Coronary artery (tissue), 2 donors: ENCODE data around the gene ZNF865.
A peak's percentile ranks its signal among the peaks of the same experiment; 100 is the strongest.

Experiments used
- DNase-seq: peaks from one replicate; pipeline ENCODE4 v3.0.0-alpha.2; 2017; ENCODE audit warnings: low spot score
- H3K27ac ChIP-seq, 2 donors: fragments of 200-600 bp; sonication (generic); one replicate each; pipeline ENCODE4 v1.5.1; 2016 to 2019
- H3K4me3 ChIP-seq: fragments of 200-600 bp; sonication (generic); 2 replicates; pipeline ENCODE4 v1.5.1; 2016; ENCODE audit warnings: mild to moderate bottlenecking, moderate library complexity
- CTCF ChIP-seq: fragments of 200-600 bp; sonication (generic); IDR thresholded peaks from one replicate; pipeline ENCODE4 v1.5.1; 2019; ENCODE audit warnings: antibody characterized with exemption

Gene ZNF865

DNA sequence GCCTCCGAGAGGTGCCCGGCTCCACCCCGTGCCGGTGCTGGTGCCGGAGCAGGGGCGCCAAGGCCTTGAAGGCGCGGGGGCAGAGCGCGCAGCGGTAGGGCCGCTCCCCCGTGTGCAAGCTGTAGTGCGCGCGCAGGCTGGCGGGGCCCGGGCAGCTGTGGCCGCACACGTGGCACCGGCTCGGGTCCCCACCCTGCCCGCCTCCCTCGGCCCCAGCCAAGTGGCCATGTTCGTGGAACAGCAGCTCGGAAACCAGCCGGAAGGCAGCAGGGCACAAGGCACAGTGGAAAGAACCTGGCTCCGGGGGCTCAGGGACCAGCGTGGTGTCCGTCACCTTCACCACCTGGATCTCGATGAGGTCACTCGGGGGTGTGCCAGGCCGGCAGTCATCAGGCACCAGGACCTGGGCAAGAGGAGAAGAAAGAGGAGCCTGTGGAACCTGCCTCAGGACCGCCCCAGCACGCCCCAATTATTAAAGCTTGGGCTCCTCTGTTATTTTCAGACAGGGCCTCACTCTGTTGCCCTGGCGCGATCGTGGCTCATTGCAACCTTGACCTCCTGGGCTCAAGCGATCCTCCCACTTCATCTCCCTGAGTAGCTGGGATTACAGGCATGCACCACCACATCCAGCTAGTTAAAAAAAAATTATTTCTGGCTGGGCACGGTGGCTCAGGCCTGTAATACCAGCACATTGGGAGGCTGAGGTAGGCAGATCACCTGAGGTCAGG, 17.0 kb downstream of the ZNF865 start:
- no peak overlapping the region for H3K27ac ChIP-seq
- no peak for DNase-seq
- TF ChIP-seq CTCF = no peak
- no peak overlapping the region for H3K4me3 ChIP-seq

DNA sequence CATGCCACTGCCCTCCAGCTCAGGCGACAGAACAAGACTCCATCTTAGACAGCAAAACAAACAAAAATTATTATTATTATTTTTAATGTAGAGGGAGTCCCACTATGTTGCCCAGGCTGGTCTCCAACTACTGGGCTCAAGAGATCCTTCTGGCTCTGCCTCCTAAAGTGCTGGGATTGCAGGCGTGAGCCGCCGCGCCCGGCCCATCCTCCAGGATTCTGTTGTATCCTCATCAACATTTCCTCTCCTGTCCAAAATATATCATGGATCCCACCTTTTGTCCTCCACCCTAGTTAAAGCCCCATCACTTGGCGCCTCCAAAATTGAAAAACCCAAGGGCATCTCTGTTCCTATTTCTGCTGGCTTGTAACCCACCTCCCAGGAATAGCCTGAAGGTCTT, 17.7 kb downstream of the ZNF865 start:
- Histone ChIP-seq H3K27ac (peak overlapping the region in 1 of 2 donors; percentile 99), H3K4me3 (no peak overlapping the region)
- DNase-seq = no peak
- TF ChIP-seq CTCF = no peak

- DNase-seq = no peak
- TF ChIP-seq CTCF = no peak
- peak overlapping the region; percentile 94 to 99 for H3K27ac ChIP-seq
- H3K4me3 ChIP-seq = peak overlapping the region; percentile 84
These were observed 18.1 kb downstream of the ZNF865 start for GRCh38 chr19:55623561-55623960.

DNA sequence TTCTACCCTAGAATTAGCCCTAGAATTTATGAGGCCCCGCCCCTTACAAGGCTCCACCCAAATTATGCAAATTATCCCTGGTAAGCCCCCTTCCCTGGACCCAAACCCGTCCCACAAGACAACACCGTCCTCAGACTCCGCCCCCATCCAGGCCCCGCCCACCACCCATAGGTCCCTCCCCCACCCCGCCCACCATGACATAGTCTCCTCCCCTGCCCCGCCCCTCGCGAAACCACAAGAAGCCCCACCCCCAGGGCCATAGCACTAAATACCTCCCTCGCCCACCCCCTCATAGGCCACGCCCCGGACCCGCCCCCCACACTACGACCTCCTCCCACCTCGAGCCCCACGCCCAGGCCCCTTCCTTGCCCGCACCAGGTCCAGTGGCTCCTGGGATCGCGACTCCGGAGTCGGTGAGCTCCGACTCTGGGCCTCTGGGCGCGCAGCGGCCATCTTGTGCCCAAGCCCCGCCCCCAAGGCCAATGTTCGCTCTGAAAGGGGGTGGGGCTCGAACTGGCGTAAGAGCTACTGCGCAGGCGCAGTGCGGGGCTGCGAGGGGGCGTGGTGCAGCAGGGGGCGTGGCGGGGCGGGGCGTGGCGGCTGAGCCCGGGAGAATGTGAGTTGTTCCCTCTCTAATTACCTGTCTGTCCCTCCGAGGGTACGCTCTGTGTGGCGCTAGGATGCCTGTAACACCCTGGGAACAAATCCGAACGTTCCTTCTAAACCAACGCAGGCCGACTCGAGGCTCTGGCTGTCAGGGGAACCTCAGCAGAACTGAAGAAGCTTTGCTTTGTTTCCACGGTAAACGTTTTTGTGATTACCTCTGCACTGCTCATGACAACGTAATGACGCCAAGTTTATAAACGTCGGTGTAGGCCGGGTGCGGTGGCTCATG, 18.9 kb downstream of the ZNF865 start, which contains the start of gene ZNF784:
TSS of gene ZNF784 (minus strand) at position 458 of the 895 bp plus-strand sequence. CDS start at position 453, 5 bp downstream.
- peak; percentile 93 for DNase-seq
- H3K27ac ChIP-seq = peak within 1 kb of the TSS; percentile 94 to 99
- peak within 1 kb of the TSS; percentile 84 for H3K4me3 ChIP-seq
- no peak for TF ChIP-seq CTCF

GRCh38 chr19:55625004-55625326, 19.5 kb downstream of the ZNF865 start:
- H3K4me3 ChIP-seq = peak overlapping the region; percentile 84

DNA sequence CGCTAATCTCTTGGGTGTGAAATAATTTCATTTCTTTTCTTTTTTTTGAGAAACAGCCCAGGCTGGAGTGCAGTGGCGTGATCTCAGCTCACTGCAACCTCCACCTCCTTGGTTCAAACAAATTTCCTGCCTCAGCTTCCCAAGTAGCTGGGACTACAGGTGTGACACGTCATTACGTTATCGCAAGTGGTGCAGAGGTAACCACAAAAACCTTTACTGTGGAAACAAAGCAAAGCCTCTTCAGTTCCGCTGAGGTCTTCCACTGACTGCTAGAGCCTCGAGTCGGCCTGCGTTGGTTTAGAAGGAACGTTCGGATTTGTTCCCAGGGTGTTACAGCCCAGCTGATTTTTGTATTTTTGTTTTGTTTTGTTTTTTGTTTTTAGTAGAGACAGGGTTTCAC, 20.9 kb downstream of the ZNF865 start:
- DNase-seq = no peak
- H3K27ac ChIP-seq = no peak overlapping the region
- no peak overlapping the region for H3K4me3 ChIP-seq
- TF ChIP-seq CTCF = no peak

More at GRCh38 chr19:55625004-55625326, 19.5 kb downstream of the ZNF865 start:
- H3K27ac ChIP-seq = peak overlapping the region; percentile 94 to 99
- no peak for DNase-seq
- no peak for TF ChIP-seq CTCF
